Activated naive CD4-positive, alpha-beta T cell treated with anti-CD3 and anti-CD28 coated beads for 36 hours (primary cell): ENCODE data around the gene PRR5L. TPM values are rescaled to one million over a fixed set of nuclear protein-coding genes. Genes with fewer than 3 reads are reported as not detected.
A peak's percentile ranks its signal among the peaks of the same experiment; 100 is the strongest.

Experiments
- CTCF ChIA-PET: fragments of 350-600 bp; sonication (Branson Sonifier 250); formaldehyde crosslinking; loops from one replicate; lab custom pipeline; 2021; ENCODE audit warnings: antibody characterized with exemption; lab: Charles Lee
- DNase-seq: peaks from one replicate; pipeline ENCODE4 v3.0.0-alpha.2; 2020
- H3K27ac Mint-ChIP-seq: one replicate; pipeline ENCODE4 v1.8.0; 2021; ENCODE audit warnings: mild to moderate bottlenecking, mixed read lengths
- H3K27me3 Mint-ChIP-seq: one replicate; pipeline ENCODE4 v1.8.0; 2021; ENCODE audit warnings: low read depth, mixed read lengths
- H3K36me3 Mint-ChIP-seq: one replicate; pipeline ENCODE4 v1.8.0; 2021; ENCODE audit warnings: low read depth, mixed read lengths
- H3K4me1 Mint-ChIP-seq: one replicate; pipeline ENCODE4 v1.8.0; 2021; ENCODE audit warnings: low read depth, mixed read lengths
- H3K4me3 Mint-ChIP-seq: one replicate; pipeline ENCODE4 v1.8.0; 2021; ENCODE audit warnings: mild to moderate bottlenecking, moderate library complexity, mixed read lengths
- H3K9me3 Mint-ChIP-seq: one replicate; pipeline ENCODE4 v1.8.0; 2021; ENCODE audit warnings: mixed read lengths
- intact Hi-C: fragments of 100-400 bp; cut with micrococcal nuclease; formaldehyde crosslinking; loops from one replicate; pipeline ENCODE4 v1.15.1; 2023
- total RNA-seq, 2 experiments: library from RNA; stranded (reverse); gene quantifications; one replicate each; pipeline ENCODE4 v1.2.3, GENCODE V29; 2021

The PRR5L gene
- total RNA-seq, 2 experiments from 2014 or later: 11.2 to 13.1 TPM

DNA sequence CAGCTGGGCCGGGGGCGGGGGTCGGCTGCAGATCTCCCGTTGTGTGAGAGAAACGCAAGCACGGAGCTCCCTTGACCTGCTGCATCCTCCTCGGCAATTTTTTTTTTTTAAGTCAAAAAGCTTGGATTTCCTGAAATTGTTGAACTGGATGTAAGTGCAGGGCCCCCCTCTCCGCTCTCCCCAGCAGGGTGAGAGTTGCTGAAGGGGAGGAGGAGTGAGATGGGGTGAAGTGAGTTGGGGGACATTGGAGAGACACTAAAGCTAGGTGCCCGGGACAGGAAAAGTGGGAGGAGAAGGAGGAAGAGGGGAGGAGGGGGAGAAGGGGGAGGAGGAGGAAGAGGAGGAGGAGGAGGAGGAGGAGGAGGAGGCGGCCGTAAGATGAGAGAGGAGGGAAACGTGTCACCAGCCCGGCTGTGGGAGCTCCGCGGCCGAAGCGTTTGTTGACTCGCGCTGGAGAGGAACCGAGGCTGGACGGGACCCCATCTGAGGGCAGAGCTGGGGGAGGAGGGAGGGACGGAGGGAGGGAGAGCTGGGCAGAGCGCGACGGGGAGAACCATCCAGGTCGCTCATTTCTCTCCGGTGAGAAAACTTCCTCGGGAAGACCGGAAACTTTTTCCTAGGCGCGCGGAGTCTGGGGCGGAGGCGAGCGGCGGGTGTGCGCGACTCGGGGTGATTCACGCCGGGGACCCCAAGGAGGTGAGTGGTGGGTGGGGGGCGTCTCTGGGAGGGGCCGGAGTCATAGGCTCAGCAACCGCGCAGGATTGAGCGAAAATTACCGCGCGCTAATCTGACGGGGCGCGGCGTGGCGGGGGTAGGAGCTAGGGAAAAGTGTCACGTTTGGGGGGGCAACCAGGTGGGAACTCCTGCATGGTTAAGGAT is 80.2 kb downstream of the PRR5L start:
- no peak overlapping the region for H3K27ac Mint-ChIP-seq
- CTCF ChIA-PET: interaction anchor here (0.6 to 2.1 kb wide), 9 partner anchors 21 to 137 kb away, joined by 3 to 11 read pairs (median 4); no protein-coding TSS in a partner anchor
- peaks cover 68% of the 10 kb centered on the region for H3K27me3 Mint-ChIP-seq
- peak; percentile 25 for DNase-seq
- intact Hi-C loops: loop anchor here (2.0 to 5.0 kb wide), 3 partner anchors 33 to 67 kb away; no protein-coding TSS in a partner anchor
- peaks cover 24% of the 10 kb centered on the region for H3K4me1 Mint-ChIP-seq
- no peaks in the 10 kb centered on the region for H3K9me3 Mint-ChIP-seq
- peaks cover 13% of the 10 kb centered on the region for H3K36me3 Mint-ChIP-seq
- peak overlapping the region; percentile 85 for H3K4me3 Mint-ChIP-seq

DNA sequence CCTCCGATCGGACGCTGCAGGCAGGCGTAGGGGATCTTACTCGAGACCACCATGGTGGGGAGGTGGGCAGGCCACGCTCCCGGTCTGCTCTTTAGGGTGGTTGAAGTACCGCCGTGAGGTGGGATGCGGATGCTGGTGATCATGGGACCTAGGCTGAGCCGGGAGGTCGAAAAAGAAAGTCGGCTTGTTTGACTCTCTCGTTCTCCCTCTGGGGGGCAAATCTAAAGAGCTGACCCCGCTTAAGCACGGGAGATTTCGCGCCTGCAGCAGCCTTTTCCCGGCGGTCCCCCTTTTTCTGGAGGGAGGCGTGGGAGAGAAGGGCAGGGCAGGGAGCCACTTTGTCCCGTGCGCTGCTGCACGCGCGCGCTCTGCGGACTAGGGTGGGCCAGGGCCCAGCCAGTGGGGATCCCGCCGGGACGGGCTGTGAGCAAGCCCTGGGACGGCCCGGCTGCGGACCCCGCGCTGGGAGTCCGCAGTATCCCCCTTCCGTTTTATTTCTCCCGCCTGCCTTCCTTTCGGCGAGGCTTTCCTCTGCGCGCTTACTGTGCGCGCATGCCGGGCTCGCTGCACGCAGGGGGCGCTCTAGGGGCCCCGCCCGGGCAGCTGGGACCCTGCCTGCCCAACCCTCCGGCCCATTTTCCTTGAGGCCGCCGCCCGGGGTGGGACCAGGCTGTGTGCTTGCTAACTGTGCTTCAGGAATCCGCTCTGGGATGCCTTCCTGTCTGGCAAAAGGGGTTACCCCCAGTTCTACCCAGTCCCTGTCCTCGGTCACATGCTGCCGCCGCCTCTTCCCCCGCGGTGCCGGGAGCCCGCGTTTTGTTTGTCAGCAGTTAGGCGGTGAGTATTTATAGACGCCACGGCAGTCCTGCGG is 81.0 kb downstream of the PRR5L start:
- Mint-ChIP-seq H3K36me3 (peaks cover 13% of the 10 kb centered on the region), H3K4me3 (peak overlapping the region; percentile 85), H3K9me3 (no peaks in the 10 kb centered on the region), H3K27ac (no peak overlapping the region), H3K27me3 (peaks cover 64% of the 10 kb centered on the region), H3K4me1 (peaks cover 24% of the 10 kb centered on the region)
- peak; percentile 60 for DNase-seq
- CTCF ChIA-PET: interaction anchor here (0.5 to 2.1 kb wide), 11 partner anchors 13 to 92 kb away, joined by 3 to 11 read pairs (median 4); no protein-coding TSS in a partner anchor
- intact Hi-C loops: loop anchor here (1.0 to 5.0 kb wide), 5 partner anchors 23 to 101 kb away; no protein-coding TSS in a partner anchor

DNA sequence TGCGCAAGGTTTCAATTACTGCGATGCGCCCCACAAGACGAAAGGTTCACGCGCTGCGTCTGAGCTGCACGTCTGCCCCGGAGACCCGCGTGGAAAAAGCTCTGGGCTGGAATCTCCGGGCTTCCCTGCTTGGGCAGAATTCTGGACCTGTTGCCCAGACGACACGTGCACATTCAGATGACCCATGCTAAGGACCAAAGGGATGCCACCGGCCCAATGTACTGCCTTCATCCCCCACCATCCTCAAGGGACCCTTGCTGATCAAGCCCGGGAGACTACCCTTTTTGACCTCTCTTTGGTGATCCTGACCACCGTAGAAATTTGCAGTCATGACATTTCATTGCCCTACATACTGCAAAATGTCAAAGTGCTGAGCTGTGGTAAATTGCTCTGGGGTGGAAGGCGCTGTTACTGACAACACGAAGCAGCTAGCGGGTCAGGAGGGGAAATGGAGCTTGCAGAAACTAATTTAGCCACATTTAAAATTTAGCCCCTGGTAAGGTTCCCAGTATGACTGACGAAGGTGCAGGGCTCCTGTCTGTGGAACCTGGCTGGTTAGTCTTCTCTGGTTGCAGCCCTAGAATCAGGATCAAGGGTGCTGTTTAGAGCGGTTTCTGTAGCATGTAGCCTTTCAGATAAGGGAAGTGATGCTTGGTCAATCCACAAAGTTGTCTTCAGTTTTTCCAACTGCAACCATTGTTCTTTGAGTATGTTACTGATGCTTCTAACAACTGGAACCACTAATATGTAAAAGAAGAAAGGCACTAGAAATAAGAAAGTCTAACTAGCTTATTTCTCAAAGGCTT is 81.9 kb downstream of the PRR5L start:
- CTCF ChIA-PET: interaction anchor here (0.6 to 2.0 kb wide), 9 partner anchors 11 to 85 kb away, joined by 3 to 6 read pairs (median 4); no protein-coding TSS in a partner anchor
- Mint-ChIP-seq H3K4me3 (peak overlapping the region; percentile 85), H3K4me1 (peaks cover 24% of the 10 kb centered on the region), H3K36me3 (peaks cover 13% of the 10 kb centered on the region), H3K27me3 (peaks cover 57% of the 10 kb centered on the region), H3K27ac (peak overlapping the region; percentile 31), H3K9me3 (no peaks in the 10 kb centered on the region)
- intact Hi-C loops: loop anchor here (1.0 to 5.0 kb wide), 5 partner anchors 24 to 100 kb away; no protein-coding TSS in a partner anchor
- DNase-seq: no peak

DNA sequence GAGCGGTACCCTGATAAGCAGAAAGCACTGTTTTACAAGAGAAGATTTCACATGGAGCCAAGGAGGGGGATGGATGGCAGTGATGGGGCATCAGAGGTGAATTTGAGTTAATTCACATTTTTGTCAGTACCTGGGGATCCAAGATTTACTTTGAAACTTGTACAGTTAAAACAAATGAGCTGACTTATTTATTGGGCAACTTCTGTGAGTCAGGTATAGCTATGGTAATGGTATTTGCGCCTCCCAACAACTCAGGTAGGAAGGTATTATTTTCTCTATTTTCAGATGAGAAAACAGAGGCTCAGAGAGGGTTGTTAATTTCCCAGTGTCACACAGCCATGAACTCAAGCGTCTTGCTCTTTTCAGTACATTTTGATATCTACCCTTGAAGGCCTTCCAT is 83.6 kb downstream of the PRR5L start:
- intact Hi-C loops: loop anchor here (5.0 kb wide), 1 partner anchor 43 kb away; no protein-coding TSS in a partner anchor
- no peak overlapping the region for H3K27ac Mint-ChIP-seq
- peaks cover 13% of the 10 kb centered on the region for H3K36me3 Mint-ChIP-seq

DNA sequence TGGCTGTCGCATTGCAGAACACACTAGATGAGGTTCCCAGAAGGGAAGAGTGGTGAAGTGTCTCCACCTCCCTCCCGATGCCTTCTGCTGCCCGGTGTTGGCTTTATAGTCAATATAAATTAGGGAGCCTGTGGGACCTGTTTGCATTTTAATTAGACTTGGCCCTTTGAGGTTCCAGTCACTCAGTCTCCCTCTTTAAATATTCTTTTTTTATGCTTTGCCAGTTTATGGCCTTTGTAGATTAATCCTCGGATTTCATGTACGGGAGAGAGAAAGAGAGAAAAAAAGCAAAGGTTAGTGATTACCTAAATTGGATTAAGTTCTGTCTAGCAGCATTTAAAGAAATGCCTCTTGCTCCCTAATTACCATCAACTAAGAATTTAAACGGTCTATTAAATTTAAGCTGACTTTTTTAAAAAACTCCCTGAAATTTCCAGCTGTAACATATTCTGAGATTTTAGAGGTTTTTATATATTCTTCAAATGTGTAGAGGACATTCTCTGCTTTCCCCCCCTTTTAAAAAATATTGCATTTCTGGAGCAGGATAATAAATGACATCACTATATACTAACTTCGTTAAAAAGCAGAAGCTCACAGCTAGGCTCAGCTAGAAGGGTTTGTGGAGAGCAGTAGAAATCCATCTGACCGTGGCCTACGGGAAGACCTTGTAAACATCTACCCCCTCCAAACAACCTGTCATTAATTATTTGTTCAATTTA is 84.4 kb downstream of the PRR5L start:
- intact Hi-C loops: no loop called here
- no peak for DNase-seq
- Mint-ChIP-seq H3K9me3 (no peaks in the 10 kb centered on the region), H3K36me3 (peaks cover 13% of the 10 kb centered on the region), H3K27me3 (peaks cover 52% of the 10 kb centered on the region), H3K4me1 (peaks cover 26% of the 10 kb centered on the region), H3K4me3 (no peak overlapping the region), H3K27ac (no peak overlapping the region)
- CTCF ChIA-PET: interaction anchor here (1.7 kb wide), 1 partner anchor 88 kb away, joined by 3 read pairs; no protein-coding TSS in a partner anchor

More for the DNA sequence above, 83.6 kb downstream of the PRR5L start:
- DNase-seq: no peak
- Mint-ChIP-seq H3K4me3 (peak overlapping the region; percentile 40), H3K4me1 (peaks cover 24% of the 10 kb centered on the region), H3K9me3 (no peaks in the 10 kb centered on the region), H3K27me3 (peaks cover 53% of the 10 kb centered on the region)
- CTCF ChIA-PET: interaction anchor here (1.1 kb wide), 1 partner anchor 26 kb away, joined by 3 read pairs; no protein-coding TSS in a partner anchor

DNA sequence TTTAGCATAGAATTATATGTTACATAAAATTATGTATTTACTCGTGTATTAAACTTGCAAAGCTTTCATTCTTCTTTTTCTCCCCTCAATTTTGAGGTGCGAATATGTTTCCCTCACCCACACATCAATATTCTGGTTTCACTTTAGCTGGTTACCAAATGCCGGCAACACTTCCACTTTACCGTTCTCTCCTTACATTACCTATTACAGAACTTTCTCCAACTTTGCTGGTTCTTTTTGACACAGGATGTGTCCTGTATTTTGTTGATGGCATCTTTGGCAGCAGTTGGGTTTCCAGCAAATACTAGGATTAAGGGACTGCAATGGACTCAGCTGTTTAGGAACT is 84.9 kb downstream of the PRR5L start:
- Mint-ChIP-seq H3K4me3 (no peak overlapping the region), H3K4me1 (peaks cover 22% of the 10 kb centered on the region), H3K27me3 (peaks cover 49% of the 10 kb centered on the region), H3K9me3 (no peaks in the 10 kb centered on the region), H3K27ac (no peak overlapping the region), H3K36me3 (peaks cover 13% of the 10 kb centered on the region)
- no peak for DNase-seq
- CTCF ChIA-PET: interaction anchor here (1.7 kb wide), 1 partner anchor 87 kb away, joined by 3 read pairs; no protein-coding TSS in a partner anchor
- intact Hi-C loops: no loop called here

DNA sequence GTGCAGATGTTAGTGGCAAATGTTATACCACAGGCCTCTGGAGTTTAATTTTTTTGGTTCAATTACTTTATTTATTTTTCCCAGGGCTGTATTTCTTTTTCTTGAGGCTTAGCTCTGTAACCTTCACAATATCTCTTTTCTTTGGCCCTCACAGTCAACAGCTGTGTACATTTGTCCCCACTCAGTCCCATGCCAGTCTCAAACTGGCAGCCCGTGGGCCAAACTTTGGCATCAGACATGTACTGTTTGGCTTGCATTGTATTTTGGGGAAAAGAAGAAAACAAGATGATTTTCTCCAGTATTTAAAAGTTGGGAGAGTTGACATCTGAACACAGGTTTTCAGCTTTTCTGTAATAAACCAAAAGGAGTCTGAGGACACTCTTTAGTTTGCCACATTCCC is 87.1 kb downstream of the PRR5L start:
- DNase-seq: no peak
- H3K4me3 Mint-ChIP-seq: no peak overlapping the region
- H3K27ac Mint-ChIP-seq: no peak overlapping the region
- peaks cover 37% of the 10 kb centered on the region for H3K27me3 Mint-ChIP-seq
- intact Hi-C loops: no loop called here
- no peaks in the 10 kb centered on the region for H3K9me3 Mint-ChIP-seq
- peaks cover 6% of the 10 kb centered on the region for H3K36me3 Mint-ChIP-seq
- CTCF ChIA-PET: interaction anchor here (1.1 kb wide), 1 partner anchor 18 kb away, joined by 3 read pairs; no protein-coding TSS in a partner anchor
- H3K4me1 Mint-ChIP-seq: peaks cover 9% of the 10 kb centered on the region

DNA sequence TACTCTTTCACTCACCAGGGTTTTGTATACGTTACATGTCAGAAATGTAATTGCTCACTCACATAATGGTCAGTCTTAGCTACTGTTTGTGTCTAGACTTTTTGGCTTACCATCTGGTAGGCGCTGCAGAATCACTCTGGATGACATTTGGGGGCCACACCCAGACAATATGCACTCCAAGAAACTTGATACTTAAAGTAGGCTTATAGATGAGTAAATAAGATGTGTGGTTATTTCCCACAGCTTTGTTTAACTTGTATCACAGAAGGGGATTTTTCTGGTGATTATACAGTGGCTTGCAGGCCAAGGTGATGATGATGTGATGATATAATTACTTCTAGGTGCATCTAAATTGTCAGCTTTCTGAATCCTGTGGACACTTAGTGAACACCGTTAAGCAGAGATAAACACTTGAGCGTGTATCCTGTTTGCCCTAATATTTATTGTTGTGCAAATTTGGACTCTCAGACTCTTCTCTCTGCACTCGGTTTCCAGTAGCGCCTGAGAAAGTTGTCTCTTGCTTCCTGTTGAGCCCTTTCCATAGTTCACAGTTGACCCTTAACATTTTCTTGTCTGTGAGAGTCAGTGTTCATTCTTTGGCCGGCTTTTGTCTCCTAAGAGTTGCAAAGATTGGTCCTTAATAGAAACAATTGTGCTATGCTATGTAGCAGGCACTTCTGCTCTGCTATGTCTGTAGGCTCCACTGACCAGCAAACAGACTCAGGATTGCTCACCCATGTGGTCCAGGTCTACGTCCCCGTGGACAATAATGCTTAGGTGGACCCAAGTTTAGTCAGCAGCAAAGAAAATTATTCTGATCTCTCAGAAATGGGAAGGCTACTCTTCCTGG is 89.3 kb downstream of the PRR5L start:
- Mint-ChIP-seq H3K9me3 (no peaks in the 10 kb centered on the region), H3K27ac (no peak overlapping the region), H3K36me3 (peaks cover 3% of the 10 kb centered on the region), H3K4me3 (no peak overlapping the region), H3K4me1 (peaks cover 15% of the 10 kb centered on the region), H3K27me3 (peaks cover 16% of the 10 kb centered on the region)
- CTCF ChIA-PET: no interaction called here
- no peak for DNase-seq
- intact Hi-C loops: no loop called here

DNA sequence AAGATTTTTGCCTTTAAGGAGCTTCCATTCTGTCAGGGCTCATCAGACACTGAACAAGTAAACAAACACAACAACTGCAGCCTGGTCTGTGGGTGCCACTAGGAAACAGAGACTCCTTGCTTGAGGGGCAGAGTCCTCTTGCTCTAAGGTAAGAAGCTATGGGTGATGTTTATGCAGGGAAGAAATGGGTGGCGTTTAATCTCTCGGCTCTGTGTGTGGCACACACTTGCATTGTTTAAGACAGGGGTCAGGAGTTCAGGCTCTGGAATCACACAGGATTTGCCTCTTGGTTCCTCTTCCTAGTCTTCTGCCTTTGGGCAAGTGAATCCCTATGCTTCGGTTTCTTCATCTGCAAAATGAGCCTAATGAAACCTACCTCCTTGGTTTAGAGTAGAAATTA is 90.3 kb downstream of the PRR5L start:
- DNase-seq: no peak
- peaks cover 21% of the 10 kb centered on the region for H3K4me1 Mint-ChIP-seq
- CTCF ChIA-PET: no interaction called here
- intact Hi-C loops: no loop called here
- no peaks in the 10 kb centered on the region for H3K9me3 Mint-ChIP-seq
- no peak overlapping the region for H3K27ac Mint-ChIP-seq
- H3K27me3 Mint-ChIP-seq: peaks cover 10% of the 10 kb centered on the region
- no peaks in the 10 kb centered on the region for H3K36me3 Mint-ChIP-seq
- no peak overlapping the region for H3K4me3 Mint-ChIP-seq

DNA sequence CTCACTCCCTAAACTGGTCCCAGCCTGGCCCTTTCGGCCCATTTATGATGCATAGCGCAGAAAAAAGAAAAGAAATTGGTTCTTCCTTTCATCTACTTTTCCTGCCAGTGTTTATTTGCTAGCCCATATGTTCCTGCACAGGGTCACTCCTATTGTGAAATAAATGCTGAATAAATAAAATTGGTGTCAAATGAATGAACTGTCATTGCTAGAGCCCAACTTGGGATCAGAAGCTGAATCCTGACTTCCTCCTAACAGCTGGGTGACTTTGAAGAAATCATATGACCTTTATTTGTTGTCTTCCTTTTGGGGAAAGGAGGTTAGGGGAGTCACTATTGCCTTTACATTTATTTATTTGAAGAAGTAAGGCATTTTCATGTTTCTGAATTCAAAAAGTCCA is 92.0 kb downstream of the PRR5L start:
- CTCF ChIA-PET: no interaction called here
- no peak overlapping the region for H3K27ac Mint-ChIP-seq
- H3K36me3 Mint-ChIP-seq: no peaks in the 10 kb centered on the region
- intact Hi-C loops: no loop called here
- H3K4me1 Mint-ChIP-seq: peaks cover 32% of the 10 kb centered on the region
- peaks cover 16% of the 10 kb centered on the region for H3K27me3 Mint-ChIP-seq
- DNase-seq: no peak
- no peaks in the 10 kb centered on the region for H3K9me3 Mint-ChIP-seq
- H3K4me3 Mint-ChIP-seq: no peak overlapping the region
